ENCODE data around the gene VSTM5. TPM values are rescaled to one million over a fixed set of nuclear protein-coding genes. Genes with fewer than 3 reads are reported as not detected.
"Not testable (repeated sequence)": the region's sequence is repeated elsewhere in the genome, so short reads cannot be mapped to it uniquely, and the experiment has no call there.

The VSTM5 gene
- total and polyA plus RNA-seq, 5 donors from 2014 or later = 0.28 TPM; not detected in 4

GRCh38 chr11:93784935-93785360 lies 65.5 kb downstream of the VSTM5 start:
- no peak for DNase-seq
- no peaks in the 10 kb centered on the region for H3K27me3 Mint-ChIP-seq
- peak overlapping the region; percentile 91 for H3K27ac ChIP-seq (ENCODE audit: insufficient read depth, low read length, poor library complexity, severe bottlenecking)
- H3K27ac Mint-ChIP-seq = peak overlapping the region; percentile 95 to 99 (median 98)
- ATAC-seq (ENCODE audit: low read depth in 2 of 2) = peak in 1 of 2 donors; percentile 1
- peaks cover 14% of the 10 kb centered on the region for H3K36me3 Mint-ChIP-seq
- peak overlapping the region; percentile 92 to 100 (median 98) for H3K4me3 Mint-ChIP-seq
- no peaks in the 10 kb centered on the region for H3K9me3 Mint-ChIP-seq
- H3K4me3 ChIP-seq (ENCODE audit: low read depth, low read length) = peak overlapping the region; percentile 98
- peaks cover 20% of the 10 kb centered on the region for H3K36me3 ChIP-seq (ENCODE audit: control insufficient read depth, insufficient read depth, low read length)
- H3K4me1 Mint-ChIP-seq = peaks cover 21 to 60% (median 43%) of the 10 kb centered on the region in 4 donors
- peaks cover 44% of the 10 kb centered on the region for H3K4me1 ChIP-seq (ENCODE audit: control insufficient read depth, insufficient read depth, low read length, poor library complexity, severe bottlenecking)
- no peaks in the 10 kb centered on the region for H3K27me3 ChIP-seq (ENCODE audit: control insufficient read depth, insufficient read depth, low read length)
- H3K9me3 ChIP-seq (ENCODE audit: control insufficient read depth in 2 of 2, low read length in 2 of 2) = no peaks in the 10 kb centered on the region

- peaks cover 14% of the 10 kb centered on the region for H3K36me3 ChIP-seq (ENCODE audit: control insufficient read depth, insufficient read depth, low read length)
- no peaks in the 10 kb centered on the region for H3K9me3 ChIP-seq (ENCODE audit: control insufficient read depth in 2 of 2, low read length in 2 of 2)
- peak; percentile 96 to 97 for ATAC-seq (ENCODE audit: low read depth in 2 of 2)
- DNase-seq = peak; percentile 84 to 94 (median 85)
- H3K36me3 Mint-ChIP-seq = peaks cover 12% of the 10 kb centered on the region
- no peaks in the 10 kb centered on the region for H3K27me3 Mint-ChIP-seq
- peak within 1 kb of the TSS; percentile 98 for H3K4me3 ChIP-seq (ENCODE audit: low read depth, low read length)
- H3K27ac ChIP-seq (ENCODE audit: insufficient read depth, low read length, poor library complexity, severe bottlenecking) = peak within 1 kb of the TSS; percentile 91
- peaks cover 44% of the 10 kb centered on the region for H3K4me1 ChIP-seq (ENCODE audit: control insufficient read depth, insufficient read depth, low read length, poor library complexity, severe bottlenecking)
- H3K4me3 Mint-ChIP-seq = peak within 1 kb of the TSS; percentile 92 to 100 (median 98)
- H3K27ac Mint-ChIP-seq = peak within 1 kb of the TSS; percentile 95 to 99 (median 98)
- H3K27me3 ChIP-seq (ENCODE audit: control insufficient read depth, insufficient read depth, low read length) = no peaks in the 10 kb centered on the region
- peaks cover 0 to 3% (median 0%) of the 10 kb centered on the region in 7 donors for H3K9me3 Mint-ChIP-seq
- peaks cover 21 to 54% (median 41%) of the 10 kb centered on the region in 4 donors for H3K4me1 Mint-ChIP-seq
These were observed 66.1 kb downstream of the VSTM5 start, which contains the start of gene MED17 for GRCh38 chr11:93784145-93784934. Gene MED17, plus strand, starts transcription at chr11:93784282. Its CDS starts 232 bp downstream, at chr11:93784514.

GRCh38 chr11:93783765-93784144 lies 66.7 kb downstream of the VSTM5 start:
- Histone ChIP-seq H3K4me1 (ENCODE audit: control insufficient read depth, insufficient read depth, low read length, poor library complexity, severe bottlenecking) (peaks cover 44% of the 10 kb centered on the region), H3K27me3 (ENCODE audit: control insufficient read depth, insufficient read depth, low read length) (no peaks in the 10 kb centered on the region), H3K4me3 (ENCODE audit: low read depth, low read length) (peak overlapping the region; percentile 98), H3K9me3 (ENCODE audit: control insufficient read depth in 2 of 2, low read length in 2 of 2) (no peaks in the 10 kb centered on the region), H3K27ac (ENCODE audit: insufficient read depth, low read length, poor library complexity, severe bottlenecking) (peak overlapping the region; percentile 91), H3K36me3 (ENCODE audit: control insufficient read depth, insufficient read depth, low read length) (peaks cover 10% of the 10 kb centered on the region)
- H3K36me3 Mint-ChIP-seq = peaks cover 12% of the 10 kb centered on the region
- no peak for DNase-seq
- ATAC-seq (ENCODE audit: low read depth in 2 of 2) = peak; percentile 8 to 16
- peak overlapping the region; percentile 92 to 100 (median 98) for H3K4me3 Mint-ChIP-seq
- peaks cover 21 to 48% (median 39%) of the 10 kb centered on the region in 4 donors for H3K4me1 Mint-ChIP-seq
- H3K27me3 Mint-ChIP-seq = no peaks in the 10 kb centered on the region
- H3K9me3 Mint-ChIP-seq = peaks cover 0 to 3% (median 0%) of the 10 kb centered on the region in 7 donors
- peak overlapping the region; percentile 95 to 99 (median 98) for H3K27ac Mint-ChIP-seq

GRCh38 chr11:93783362-93783761 lies 67.1 kb downstream of the VSTM5 start:
- H3K9me3 Mint-ChIP-seq = peaks cover 0 to 3% (median 0%) of the 10 kb centered on the region in 7 donors
- peak overlapping the region; percentile 91 for H3K27ac ChIP-seq (ENCODE audit: insufficient read depth, low read length, poor library complexity, severe bottlenecking)

GRCh38 chr11:93775289-93775688 lies 75.1 kb downstream of the VSTM5 start:
- Histone ChIP-seq H3K27me3 (ENCODE audit: control insufficient read depth, insufficient read depth, low read length) (no peaks in the 10 kb centered on the region), H3K4me1 (ENCODE audit: control insufficient read depth, insufficient read depth, low read length, poor library complexity, severe bottlenecking) (no peaks in the 10 kb centered on the region), H3K36me3 (ENCODE audit: control insufficient read depth, insufficient read depth, low read length) (no peaks in the 10 kb centered on the region), H3K4me3 (ENCODE audit: low read depth, low read length) (no peak overlapping the region), H3K9me3 (ENCODE audit: control insufficient read depth in 2 of 2, low read length in 2 of 2) (no peaks in the 10 kb centered on the region), H3K27ac (ENCODE audit: insufficient read depth, low read length, poor library complexity, severe bottlenecking) (no peak overlapping the region)
- H3K36me3 Mint-ChIP-seq = peaks cover 6% of the 10 kb centered on the region
- peaks cover 0 to 5% (median 2%) of the 10 kb centered on the region in 4 donors for H3K4me1 Mint-ChIP-seq
- H3K27me3 Mint-ChIP-seq = no peaks in the 10 kb centered on the region
- H3K9me3 Mint-ChIP-seq = peaks cover 0 to 8% (median 0%) of the 10 kb centered on the region in 7 donors
- DNase-seq (peak in 1 of 3 donors; percentile 15), ATAC-seq (ENCODE audit: low read depth in 2 of 2) (no peak)
- H3K4me3 Mint-ChIP-seq = no peak overlapping the region
- no peak overlapping the region for H3K27ac Mint-ChIP-seq

More at GRCh38 chr11:93783362-93783761, 67.1 kb downstream of the VSTM5 start:
- Mint-ChIP-seq H3K27me3 (no peaks in the 10 kb centered on the region), H3K36me3 (peaks cover 12% of the 10 kb centered on the region), H3K27ac (peak overlapping the region; percentile 61 to 98 (median 95)), H3K4me3 (peak overlapping the region; percentile 92 to 100 (median 98)), H3K4me1 (peaks cover 21 to 46% (median 37%) of the 10 kb centered on the region in 4 donors)
- DNase-seq (no peak), ATAC-seq (ENCODE audit: low read depth in 2 of 2) (peak in 1 of 2 donors; percentile 14)
- Histone ChIP-seq H3K4me3 (ENCODE audit: low read depth, low read length) (peak overlapping the region; percentile 98), H3K36me3 (ENCODE audit: control insufficient read depth, insufficient read depth, low read length) (peaks cover 6% of the 10 kb centered on the region), H3K9me3 (ENCODE audit: control insufficient read depth in 2 of 2, low read length in 2 of 2) (no peaks in the 10 kb centered on the region), H3K4me1 (ENCODE audit: control insufficient read depth, insufficient read depth, low read length, poor library complexity, severe bottlenecking) (peaks cover 44% of the 10 kb centered on the region), H3K27me3 (ENCODE audit: control insufficient read depth, insufficient read depth, low read length) (no peaks in the 10 kb centered on the region)

GRCh38 chr11:93774560-93774959 lies 75.9 kb downstream of the VSTM5 start:
- H3K4me1 ChIP-seq (ENCODE audit: control insufficient read depth, insufficient read depth, low read length, poor library complexity, severe bottlenecking); ATAC-seq (ENCODE audit: low read depth in 2 of 2); H3K27me3 ChIP-seq (ENCODE audit: control insufficient read depth, insufficient read depth, low read length); H3K27me3 Mint-ChIP-seq; H3K9me3 ChIP-seq (ENCODE audit: control insufficient read depth in 2 of 2, low read length in 2 of 2); H3K27ac ChIP-seq (ENCODE audit: insufficient read depth, low read length, poor library complexity, severe bottlenecking); H3K27ac Mint-ChIP-seq; H3K9me3 Mint-ChIP-seq; H3K4me1 Mint-ChIP-seq; DNase-seq; H3K36me3 Mint-ChIP-seq; H3K4me3 ChIP-seq (ENCODE audit: low read depth, low read length); H3K4me3 Mint-ChIP-seq; H3K36me3 ChIP-seq (ENCODE audit: control insufficient read depth, insufficient read depth, low read length): not testable (repeated sequence)

- no peaks in the 10 kb centered on the region for H3K9me3 ChIP-seq (ENCODE audit: control insufficient read depth in 2 of 2, low read length in 2 of 2)
- H3K36me3 ChIP-seq (ENCODE audit: control insufficient read depth, insufficient read depth, low read length) = no peaks in the 10 kb centered on the region
- H3K27ac ChIP-seq (ENCODE audit: insufficient read depth, low read length, poor library complexity, severe bottlenecking) = no peak overlapping the region
- ATAC-seq (ENCODE audit: low read depth in 2 of 2) (no peak), DNase-seq (no peak)
- no peak overlapping the region for H3K4me3 Mint-ChIP-seq
- H3K9me3 Mint-ChIP-seq = peaks cover 0 to 6% (median 0%) of the 10 kb centered on the region in 7 donors
- no peaks in the 10 kb centered on the region for H3K27me3 Mint-ChIP-seq
- H3K4me3 ChIP-seq (ENCODE audit: low read depth, low read length) = no peak overlapping the region
- H3K36me3 Mint-ChIP-seq = peaks cover 6% of the 10 kb centered on the region
- H3K4me1 ChIP-seq (ENCODE audit: control insufficient read depth, insufficient read depth, low read length, poor library complexity, severe bottlenecking) = no peaks in the 10 kb centered on the region
- H3K27ac Mint-ChIP-seq = no peak overlapping the region
- H3K4me1 Mint-ChIP-seq = peaks cover 0 to 5% (median 2%) of the 10 kb centered on the region in 4 donors
- H3K27me3 ChIP-seq (ENCODE audit: control insufficient read depth, insufficient read depth, low read length) = no peaks in the 10 kb centered on the region
These were observed 76.7 kb downstream of the VSTM5 start for GRCh38 chr11:93773601-93774200.

Data from CD4-positive, CD25-positive, alpha-beta regulatory T cell (primary cell).